ENCODE measurements around the gene ZNF570.

The ZNF570 gene

GRCh38 chr19:37472165-37472564 lies 3.0 kb downstream of the ZNF570 start:
- no peak for DNase-seq
- no peak for ATAC-seq (ENCODE audit: insufficient read depth, low read depth)
- Histone ChIP-seq H3K79me2 (ENCODE audit: insufficient read depth, low read length) (peaks cover 58% of the 10 kb centered on the region), H3K4me3 (ENCODE audit: low read depth in 1 of 2, low read length in 2 of 2) (no peak overlapping the region), H3K4me1 (ENCODE audit: insufficient read depth, low read length) (peaks cover 32% of the 10 kb centered on the region), H3K4me2 (ENCODE audit: insufficient read depth, low read length) (no peak overlapping the region), H3K27me3 (ENCODE audit: insufficient read depth, low read length, poor library complexity) (no peaks in the 10 kb centered on the region), H3K27ac (ENCODE audit: low read length) (no peak overlapping the region), H3K9ac (ENCODE audit: low read depth, low read length) (no peak overlapping the region), H2AFZ (ENCODE audit: low read depth, low read length) (no peak overlapping the region), H3K9me3 (ENCODE audit: insufficient read depth, low read length, severe bottlenecking) (peaks cover 20% of the 10 kb centered on the region), H3K36me3 (ENCODE audit: insufficient read depth, low read length) (peaks cover 58% of the 10 kb centered on the region), H4K20me1 (ENCODE audit: insufficient read depth, low read length) (no peaks in the 10 kb centered on the region)
- TF ChIP-seq, protein P1, sequence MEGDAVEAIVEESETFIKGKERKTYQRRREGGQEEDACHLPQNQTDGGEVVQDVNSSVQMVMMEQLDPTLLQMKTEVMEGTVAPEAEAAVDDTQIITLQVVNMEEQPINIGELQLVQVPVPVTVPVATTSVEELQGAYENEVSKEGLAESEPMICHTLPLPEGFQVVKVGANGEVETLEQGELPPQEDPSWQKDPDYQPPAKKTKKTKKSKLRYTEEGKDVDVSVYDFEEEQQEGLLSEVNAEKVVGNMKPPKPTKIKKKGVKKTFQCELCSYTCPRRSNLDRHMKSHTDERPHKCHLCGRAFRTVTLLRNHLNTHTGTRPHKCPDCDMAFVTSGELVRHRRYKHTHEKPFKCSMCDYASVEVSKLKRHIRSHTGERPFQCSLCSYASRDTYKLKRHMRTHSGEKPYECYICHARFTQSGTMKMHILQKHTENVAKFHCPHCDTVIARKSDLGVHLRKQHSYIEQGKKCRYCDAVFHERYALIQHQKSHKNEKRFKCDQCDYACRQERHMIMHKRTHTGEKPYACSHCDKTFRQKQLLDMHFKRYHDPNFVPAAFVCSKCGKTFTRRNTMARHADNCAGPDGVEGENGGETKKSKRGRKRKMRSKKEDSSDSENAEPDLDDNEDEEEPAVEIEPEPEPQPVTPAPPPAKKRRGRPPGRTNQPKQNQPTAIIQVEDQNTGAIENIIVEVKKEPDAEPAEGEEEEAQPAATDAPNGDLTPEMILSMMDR (IDR thresholded peaks at IDR 0.05; ENCODE audit: borderline replicate concordance, extremely low read depth, low read length, poor library complexity, severe bottlenecking): no peak
- TF ChIP-seq EZH2 (IDR thresholded peaks at IDR 0.05; ENCODE audit: borderline replicate concordance, low read depth, low read length, severe bottlenecking): no peak

GRCh38 chr19:37484406-37485168 lies 15.4 kb downstream of the ZNF570 start:
- Histone ChIP-seq H3K9ac (ENCODE audit: low read depth, low read length) (no peak overlapping the region), H4K20me1 (ENCODE audit: insufficient read depth, low read length) (no peaks in the 10 kb centered on the region), H2AFZ (ENCODE audit: low read depth, low read length) (no peak overlapping the region), H3K4me2 (ENCODE audit: insufficient read depth, low read length) (no peak overlapping the region), H3K36me3 (ENCODE audit: insufficient read depth, low read length) (peaks cover 54% of the 10 kb centered on the region), H3K4me3 (ENCODE audit: low read depth in 1 of 2, low read length in 2 of 2) (no peak overlapping the region), H3K27ac (ENCODE audit: low read length) (no peak overlapping the region), H3K27me3 (ENCODE audit: insufficient read depth, low read length, poor library complexity) (no peaks in the 10 kb centered on the region), H3K4me1 (ENCODE audit: insufficient read depth, low read length) (no peaks in the 10 kb centered on the region), H3K9me3 (ENCODE audit: insufficient read depth, low read length, severe bottlenecking) (peaks cover 81% of the 10 kb centered on the region), H3K79me2 (ENCODE audit: insufficient read depth, low read length) (no peaks in the 10 kb centered on the region)
- ATAC-seq (ENCODE audit: insufficient read depth, low read depth): no peak
- DNase-seq: no peak
- TF ChIP-seq, protein P1 (IDR thresholded peaks at IDR 0.05; ENCODE audit: borderline replicate concordance, extremely low read depth, low read length, poor library complexity, severe bottlenecking): no peak
- no peak for TF ChIP-seq EZH2 (IDR thresholded peaks at IDR 0.05; ENCODE audit: borderline replicate concordance, low read depth, low read length, severe bottlenecking)

DNA sequence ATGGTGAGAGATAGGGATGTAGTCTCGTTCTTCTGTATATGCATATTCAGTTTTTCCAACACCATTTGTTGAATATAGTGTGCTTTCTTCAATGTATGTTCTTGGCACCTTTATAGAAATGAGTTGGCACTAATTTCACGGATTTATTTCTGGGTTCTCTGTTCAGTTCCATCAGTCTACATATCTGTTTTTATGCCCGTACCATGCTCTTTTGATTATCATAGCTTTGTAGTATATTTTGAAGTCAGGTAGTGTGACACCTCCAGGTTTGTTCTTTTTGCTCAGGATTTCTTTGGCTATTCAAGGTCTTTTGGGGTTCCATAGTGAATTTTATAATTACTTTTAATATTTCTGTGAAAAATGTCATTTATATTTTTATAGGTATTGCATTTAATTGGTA lies 23.1 kb downstream of the ZNF570 start:
- H3K9me3 ChIP-seq (ENCODE audit: insufficient read depth, low read length, severe bottlenecking): peaks cover 35% of the 10 kb centered on the region

More for the DNA sequence above, 23.1 kb downstream of the ZNF570 start:
- H3K4me1 ChIP-seq (ENCODE audit: insufficient read depth, low read length): no peaks in the 10 kb centered on the region
- H4K20me1 ChIP-seq (ENCODE audit: insufficient read depth, low read length): no peaks in the 10 kb centered on the region
- H3K27ac ChIP-seq (ENCODE audit: low read length): no peak overlapping the region
- no peaks in the 10 kb centered on the region for H3K79me2 ChIP-seq (ENCODE audit: insufficient read depth, low read length)
- TF ChIP-seq, protein P1 (IDR thresholded peaks at IDR 0.05; ENCODE audit: borderline replicate concordance, extremely low read depth, low read length, poor library complexity, severe bottlenecking): no peak
- TF ChIP-seq EZH2 (IDR thresholded peaks at IDR 0.05; ENCODE audit: borderline replicate concordance, low read depth, low read length, severe bottlenecking): no peak
- no peaks in the 10 kb centered on the region for H3K27me3 ChIP-seq (ENCODE audit: insufficient read depth, low read length, poor library complexity)
- no peak overlapping the region for H3K4me3 ChIP-seq (ENCODE audit: low read depth in 1 of 2, low read length in 2 of 2)
- no peak overlapping the region for H3K9ac ChIP-seq (ENCODE audit: low read depth, low read length)
- ATAC-seq (ENCODE audit: insufficient read depth, low read depth): no peak
- no peak overlapping the region for H2AFZ ChIP-seq (ENCODE audit: low read depth, low read length)
- H3K36me3 ChIP-seq (ENCODE audit: insufficient read depth, low read length): no peaks in the 10 kb centered on the region
- DNase-seq: no peak
- H3K4me2 ChIP-seq (ENCODE audit: insufficient read depth, low read length): no peak overlapping the region
